ENCODE results near the gene MBD4.

DNA sequence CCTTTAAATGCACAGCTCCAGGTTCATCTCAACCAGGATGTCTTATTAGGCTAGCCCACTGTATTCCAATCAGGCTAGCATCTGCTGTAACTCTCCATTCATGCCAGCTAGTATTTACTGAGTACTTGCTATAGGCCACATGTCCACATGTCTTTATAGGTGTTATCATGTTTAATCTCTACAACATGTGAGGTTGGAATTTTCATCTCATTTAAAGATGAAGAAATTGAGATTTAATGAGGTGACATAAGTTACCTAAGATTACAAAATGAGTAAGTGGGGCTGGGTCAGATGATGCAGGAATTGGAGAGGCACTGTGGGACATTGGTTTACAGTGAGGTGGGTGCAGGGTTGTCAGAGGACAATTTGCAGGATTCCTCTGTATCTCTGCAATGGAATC lies 3.2 kb upstream of the MBD4 start:
- TF ChIP-seq, protein P1, sequence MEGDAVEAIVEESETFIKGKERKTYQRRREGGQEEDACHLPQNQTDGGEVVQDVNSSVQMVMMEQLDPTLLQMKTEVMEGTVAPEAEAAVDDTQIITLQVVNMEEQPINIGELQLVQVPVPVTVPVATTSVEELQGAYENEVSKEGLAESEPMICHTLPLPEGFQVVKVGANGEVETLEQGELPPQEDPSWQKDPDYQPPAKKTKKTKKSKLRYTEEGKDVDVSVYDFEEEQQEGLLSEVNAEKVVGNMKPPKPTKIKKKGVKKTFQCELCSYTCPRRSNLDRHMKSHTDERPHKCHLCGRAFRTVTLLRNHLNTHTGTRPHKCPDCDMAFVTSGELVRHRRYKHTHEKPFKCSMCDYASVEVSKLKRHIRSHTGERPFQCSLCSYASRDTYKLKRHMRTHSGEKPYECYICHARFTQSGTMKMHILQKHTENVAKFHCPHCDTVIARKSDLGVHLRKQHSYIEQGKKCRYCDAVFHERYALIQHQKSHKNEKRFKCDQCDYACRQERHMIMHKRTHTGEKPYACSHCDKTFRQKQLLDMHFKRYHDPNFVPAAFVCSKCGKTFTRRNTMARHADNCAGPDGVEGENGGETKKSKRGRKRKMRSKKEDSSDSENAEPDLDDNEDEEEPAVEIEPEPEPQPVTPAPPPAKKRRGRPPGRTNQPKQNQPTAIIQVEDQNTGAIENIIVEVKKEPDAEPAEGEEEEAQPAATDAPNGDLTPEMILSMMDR (IDR thresholded peaks at IDR 0.05), result no peak
- TF ChIP-seq POLR2A (IDR thresholded peaks at IDR 0.05; ENCODE audit: low read depth) (no peak), POLR2AphosphoS5 (IDR thresholded peaks at IDR 0.05) (no peak), EP300 (IDR thresholded peaks at IDR 0.05) (no peak)
